Uterus (tissue), 2 donors: Measurements from ENCODE around the gene SHISAL1.

Experiments used
- CTCF ChIP-seq, 4 experiments: fragments of 200-600 bp in 2 of 4; fragments of 450-650 bp in 2 of 4; sonication (generic) in 2 of 4; IDR thresholded peaks; one replicate each; pipeline ENCODE4 v1.5.1; 2016 to 2019; ENCODE audit warnings: antibody characterized with exemption in 4 of 4, mild to moderate bottlenecking in 2 of 4, moderate library complexity in 1 of 4
- POLR2A ChIP-seq, 2 donors: fragments of 450-650 bp; IDR thresholded peaks; one replicate each; pipeline ENCODE4 v1.6.1; 2016; ENCODE audit warnings: antibody characterized with exemption in 2 of 2, mild to moderate bottlenecking in 1 of 2, moderate library complexity in 1 of 2

- no peak for TF ChIP-seq CTCF (IDR thresholded peaks at IDR 0.05)
- TF ChIP-seq POLR2A (IDR thresholded peaks at IDR 0.05), result no peak
Observed at GRCh38 chr22:44301039-44301438, 11.7 kb downstream of the SHISAL1 start.
